Coronary artery (tissue), 2 donors: ENCODE data around the gene GRHL3.
"Not testable (repeated sequence)": the region's sequence is repeated elsewhere in the genome, so short reads cannot be mapped to it uniquely, and the experiment has no call there.

Source experiments
- DNase-seq: peaks from one replicate; pipeline ENCODE4 v3.0.0-alpha.2; 2017; ENCODE audit warnings: low spot score
- H3K27ac ChIP-seq, 2 donors: fragments of 200-600 bp; sonication (generic); one replicate each; pipeline ENCODE4 v1.5.1; 2016 to 2019
- H3K4me3 ChIP-seq: fragments of 200-600 bp; sonication (generic); 2 replicates; pipeline ENCODE4 v1.5.1; 2016; ENCODE audit warnings: mild to moderate bottlenecking, moderate library complexity
- CTCF ChIP-seq: fragments of 200-600 bp; sonication (generic); IDR thresholded peaks from one replicate; pipeline ENCODE4 v1.5.1; 2019; ENCODE audit warnings: antibody characterized with exemption

GRHL3 gene

GRCh38 chr1:24286246-24287010 lies 32.7 kb upstream of the GRHL3 start:
- no peak overlapping the region for H3K4me3 ChIP-seq
- TF ChIP-seq CTCF, result no peak
- no peak for DNase-seq
- no peak overlapping the region for H3K27ac ChIP-seq

- not testable (repeated sequence) for H3K4me3 ChIP-seq, DNase-seq, H3K27ac ChIP-seq
Observed at GRCh38 chr1:24287779-24288178, 31.4 kb upstream of the GRHL3 start.

GRCh38 chr1:24288479-24288878 lies 30.7 kb upstream of the GRHL3 start:
- no peak for TF ChIP-seq CTCF
- no peak overlapping the region for H3K27ac ChIP-seq
- DNase-seq, result no peak
- no peak overlapping the region for H3K4me3 ChIP-seq

GRCh38 chr1:24289937-24290595 lies 29.1 kb upstream of the GRHL3 start:
- no peak for TF ChIP-seq CTCF
- Histone ChIP-seq H3K4me3 (no peak overlapping the region), H3K27ac (peak overlapping the region in 1 of 2 donors; percentile 38)
- peak; percentile 91 for DNase-seq

GRCh38 chr1:24290933-24291487 lies 28.1 kb upstream of the GRHL3 start:
- no peak for DNase-seq
- TF ChIP-seq CTCF, result no peak
- Histone ChIP-seq H3K4me3 (no peak overlapping the region), H3K27ac (no peak overlapping the region)

DNA sequence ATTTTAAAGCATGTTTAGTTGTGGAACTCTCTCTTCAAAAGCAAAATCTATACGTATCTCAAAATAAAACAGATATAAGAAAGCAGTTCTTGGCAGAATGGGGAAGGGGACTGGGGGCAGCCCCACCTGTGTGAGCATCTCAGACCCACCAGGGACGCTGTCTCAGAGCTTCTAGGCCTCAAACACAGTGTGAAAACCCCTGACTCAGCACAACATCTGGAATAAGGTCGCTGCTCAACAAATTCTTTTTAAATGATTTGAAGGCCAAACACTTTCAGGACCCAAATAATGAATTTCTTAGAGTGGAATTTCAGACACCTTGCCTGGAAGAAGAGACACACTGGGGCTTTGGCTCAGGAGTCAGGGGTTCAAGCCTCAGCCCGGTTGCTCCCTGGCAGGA lies 27.1 kb upstream of the GRHL3 start:
- no peak overlapping the region for H3K27ac ChIP-seq
- TF ChIP-seq CTCF, result no peak
- no peak overlapping the region for H3K4me3 ChIP-seq
- DNase-seq, result no peak

DNA sequence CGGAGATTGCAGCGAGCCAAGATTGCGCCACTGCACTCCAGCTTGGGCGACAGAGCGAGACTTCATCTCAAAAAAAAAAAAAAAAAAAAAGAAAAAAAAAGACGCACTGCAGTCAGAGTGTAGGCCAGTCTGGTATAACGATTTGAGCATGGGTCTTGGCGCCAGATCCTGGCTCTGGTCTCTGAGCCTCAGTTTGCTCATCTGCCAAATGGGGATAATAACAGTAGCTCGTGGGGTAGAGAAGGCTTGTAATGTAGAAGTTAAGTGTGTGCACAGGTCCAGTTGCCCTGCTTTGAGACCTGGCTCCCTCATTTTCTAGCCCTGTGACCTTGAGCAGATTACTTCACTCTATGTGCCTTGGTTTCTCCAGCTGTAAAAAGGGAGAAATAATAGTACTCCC lies 26.3 kb upstream of the GRHL3 start:
- Histone ChIP-seq H3K27ac (no peak overlapping the region), H3K4me3 (no peak overlapping the region)
- no peak for TF ChIP-seq CTCF
- DNase-seq, result no peak
